ENCODE results near the gene TMEM37.

TMEM37 gene, protein sequence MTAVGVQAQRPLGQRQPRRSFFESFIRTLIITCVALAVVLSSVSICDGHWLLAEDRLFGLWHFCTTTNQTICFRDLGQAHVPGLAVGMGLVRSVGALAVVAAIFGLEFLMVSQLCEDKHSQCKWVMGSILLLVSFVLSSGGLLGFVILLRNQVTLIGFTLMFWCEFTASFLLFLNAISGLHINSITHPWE

DNA sequence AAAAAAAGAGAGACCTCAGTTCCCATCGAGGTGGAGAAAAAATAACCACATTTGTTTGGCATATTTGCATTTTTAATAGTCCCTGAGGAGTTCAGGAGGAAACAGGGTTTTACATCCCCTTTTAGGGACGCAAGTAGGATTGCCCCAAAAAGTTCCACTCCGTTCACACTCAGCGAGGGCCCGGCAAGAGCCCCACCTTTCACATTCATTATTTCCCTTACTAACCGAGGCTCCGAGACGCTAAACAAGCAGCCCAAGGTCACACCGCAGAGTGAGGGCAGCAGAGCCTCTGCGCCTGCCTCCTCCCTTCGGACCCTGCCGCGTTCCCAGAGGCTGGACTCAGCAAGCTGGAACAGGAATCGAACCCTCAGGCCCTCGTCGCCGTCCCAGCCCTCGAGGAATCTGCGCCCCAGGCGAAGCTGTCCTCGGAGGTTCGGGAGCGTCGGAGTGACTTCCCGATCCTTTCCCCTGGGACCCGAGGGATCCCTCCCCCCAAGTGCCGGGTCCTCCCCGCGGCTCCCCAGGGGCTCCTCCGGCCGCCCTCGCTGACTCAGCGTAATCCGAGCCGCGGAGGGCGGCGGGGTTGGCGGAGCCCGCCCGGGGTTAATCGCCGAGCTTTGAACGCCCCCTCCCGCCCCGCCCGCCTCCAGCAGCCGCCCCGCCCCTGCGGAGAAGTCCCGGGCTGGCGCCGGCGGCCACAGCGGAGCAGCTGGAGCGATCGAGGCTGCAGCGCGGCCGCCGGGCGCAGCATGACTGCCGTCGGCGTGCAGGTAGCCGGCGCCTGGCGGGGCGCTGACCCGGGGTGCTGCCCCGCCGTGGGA is at the start of gene TMEM37:
TSS of gene TMEM37 (plus strand) at position 700 of the 821 bp plus-strand sequence. CDS start at position 750, 50 bp downstream.
- peak within 1 kb of the TSS; percentile 54 for H3K27ac ChIP-seq

DNA sequence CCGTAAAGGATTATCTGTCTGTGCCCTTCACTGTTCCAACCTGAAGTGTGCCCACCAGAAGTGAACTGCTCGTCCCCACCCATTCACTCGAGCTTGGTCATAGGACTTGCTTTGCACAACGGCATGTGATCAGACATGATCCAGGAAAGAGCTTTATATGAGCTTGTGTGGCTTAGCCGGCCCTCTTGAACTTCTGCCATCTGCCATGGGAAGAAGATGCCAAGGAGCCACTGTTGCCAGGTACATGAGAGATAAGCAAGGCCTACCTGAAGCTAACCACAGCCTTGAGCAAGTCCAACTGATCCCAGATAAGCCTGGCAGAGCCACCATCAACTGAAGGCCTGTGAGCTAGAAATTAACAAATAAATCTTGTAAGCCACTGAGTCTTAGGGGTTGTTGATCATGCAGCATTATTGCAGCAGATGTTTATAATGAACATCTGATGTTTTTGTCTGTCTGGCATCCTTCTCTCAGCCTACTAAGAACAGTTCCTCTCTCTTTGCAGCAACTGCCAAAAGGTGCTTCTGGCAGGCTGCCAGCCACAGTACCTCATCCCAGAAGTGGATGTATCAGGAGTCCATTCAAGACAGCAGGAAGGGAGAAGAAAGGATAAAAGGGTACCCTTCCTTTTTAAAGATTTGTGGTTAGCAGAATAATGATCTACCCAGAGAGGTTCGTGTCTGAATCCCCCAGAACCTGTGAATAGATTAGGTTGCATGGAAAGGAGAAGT is 48.1 kb upstream of the TMEM37 start:
- H3K27ac ChIP-seq = peak overlapping the region; percentile 70
- no peak for TF ChIP-seq ZFX (IDR thresholded peaks at IDR 0.05)
- TF ChIP-seq, protein P1, sequence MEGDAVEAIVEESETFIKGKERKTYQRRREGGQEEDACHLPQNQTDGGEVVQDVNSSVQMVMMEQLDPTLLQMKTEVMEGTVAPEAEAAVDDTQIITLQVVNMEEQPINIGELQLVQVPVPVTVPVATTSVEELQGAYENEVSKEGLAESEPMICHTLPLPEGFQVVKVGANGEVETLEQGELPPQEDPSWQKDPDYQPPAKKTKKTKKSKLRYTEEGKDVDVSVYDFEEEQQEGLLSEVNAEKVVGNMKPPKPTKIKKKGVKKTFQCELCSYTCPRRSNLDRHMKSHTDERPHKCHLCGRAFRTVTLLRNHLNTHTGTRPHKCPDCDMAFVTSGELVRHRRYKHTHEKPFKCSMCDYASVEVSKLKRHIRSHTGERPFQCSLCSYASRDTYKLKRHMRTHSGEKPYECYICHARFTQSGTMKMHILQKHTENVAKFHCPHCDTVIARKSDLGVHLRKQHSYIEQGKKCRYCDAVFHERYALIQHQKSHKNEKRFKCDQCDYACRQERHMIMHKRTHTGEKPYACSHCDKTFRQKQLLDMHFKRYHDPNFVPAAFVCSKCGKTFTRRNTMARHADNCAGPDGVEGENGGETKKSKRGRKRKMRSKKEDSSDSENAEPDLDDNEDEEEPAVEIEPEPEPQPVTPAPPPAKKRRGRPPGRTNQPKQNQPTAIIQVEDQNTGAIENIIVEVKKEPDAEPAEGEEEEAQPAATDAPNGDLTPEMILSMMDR (conservative IDR thresholded peaks at IDR 0.05) = no peak

More for the DNA sequence above, at the start of gene TMEM37:
- TF ChIP-seq, protein P1 (conservative IDR thresholded peaks at IDR 0.05) = no peak
- no peak for TF ChIP-seq ZFX (IDR thresholded peaks at IDR 0.05)

DNA sequence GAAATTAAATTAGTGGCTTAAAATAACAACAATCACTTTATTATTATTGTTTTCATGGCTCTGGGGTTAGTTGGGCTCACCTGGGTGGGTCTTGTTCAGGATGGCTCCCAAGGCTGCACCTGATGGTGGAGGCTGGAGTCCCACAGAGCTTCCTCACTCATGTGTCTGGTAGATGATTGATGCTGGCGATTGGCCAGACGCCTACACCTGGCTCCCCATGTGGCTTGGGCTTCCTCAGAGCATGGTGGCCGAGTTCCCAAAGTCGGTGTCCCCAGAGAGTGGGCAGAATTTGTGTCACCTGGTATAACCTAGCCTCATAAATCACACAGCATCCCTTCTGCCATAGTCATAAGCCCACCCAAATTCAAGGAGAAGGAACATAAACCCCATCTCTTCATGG is 46.7 kb upstream of the TMEM37 start:
- no peak for TF ChIP-seq ZFX (IDR thresholded peaks at IDR 0.05)
- H3K27ac ChIP-seq = peak overlapping the region; percentile 70; the same call in 1 of the 2 replicates

DNA sequence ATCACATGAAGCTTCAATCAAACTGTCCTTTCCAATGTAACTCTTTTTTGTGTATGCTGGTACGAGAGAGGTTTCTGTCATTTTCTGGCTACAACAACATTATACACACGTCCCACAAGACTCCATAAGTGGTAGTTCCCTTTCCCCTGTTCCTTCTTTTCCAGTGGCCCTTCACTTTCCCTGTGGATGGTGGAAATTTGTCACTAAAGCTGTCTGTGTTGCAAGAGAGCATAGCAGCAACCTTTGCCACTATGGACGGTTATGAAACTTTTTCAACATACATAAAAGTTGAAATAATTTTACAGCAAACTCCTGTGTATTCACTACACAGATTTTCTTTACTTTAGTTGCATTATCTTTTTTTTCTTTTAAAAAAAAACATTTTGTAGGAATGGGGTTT is 46.2 kb upstream of the TMEM37 start:
- TF ChIP-seq, protein P1 (conservative IDR thresholded peaks at IDR 0.05) = no peak
- no peak for TF ChIP-seq ZFX (IDR thresholded peaks at IDR 0.05)
- H3K27ac ChIP-seq = no peak overlapping the region

DNA sequence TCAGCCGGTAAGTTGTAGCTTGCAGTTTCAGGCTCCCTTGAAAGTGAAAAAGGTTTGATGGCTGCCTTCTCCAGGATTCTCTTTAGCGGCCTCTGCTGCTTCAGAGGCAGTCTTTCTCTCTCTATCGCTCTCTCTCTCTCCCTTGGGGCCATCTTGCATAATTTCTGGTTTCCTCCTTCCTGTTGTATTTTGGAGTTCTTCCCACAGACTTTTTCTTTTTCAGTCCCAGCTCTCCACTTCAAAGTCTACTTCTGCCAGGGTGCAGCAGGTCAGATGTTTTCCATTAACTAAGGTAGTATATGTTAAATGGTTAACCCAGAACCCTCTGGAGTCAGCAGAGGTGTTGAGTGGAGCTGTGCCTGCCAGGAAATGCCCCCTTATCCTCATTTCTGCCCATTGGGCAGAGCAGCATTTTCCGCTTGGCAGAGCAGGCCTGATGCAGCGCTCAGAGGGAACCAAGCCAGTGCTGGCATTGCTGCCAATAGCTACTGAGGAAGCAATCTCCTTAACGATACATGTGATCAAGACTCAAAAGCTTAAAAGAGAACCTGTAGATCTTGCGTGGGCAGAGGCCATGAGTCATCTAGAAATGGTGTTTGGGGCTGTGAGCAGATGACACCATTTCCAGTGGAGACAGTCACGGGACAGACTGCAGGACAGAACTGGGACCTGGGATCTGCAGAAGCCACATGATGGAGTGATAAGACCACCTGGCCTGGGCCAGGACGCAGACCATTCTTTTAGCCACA is 44.1 kb upstream of the TMEM37 start:
- peak overlapping the region; percentile 69 for H3K27ac ChIP-seq
- TF ChIP-seq, protein P1 (conservative IDR thresholded peaks at IDR 0.05) = peak; percentile 17
- TF ChIP-seq ZFX (IDR thresholded peaks at IDR 0.05) = no peak

DNA sequence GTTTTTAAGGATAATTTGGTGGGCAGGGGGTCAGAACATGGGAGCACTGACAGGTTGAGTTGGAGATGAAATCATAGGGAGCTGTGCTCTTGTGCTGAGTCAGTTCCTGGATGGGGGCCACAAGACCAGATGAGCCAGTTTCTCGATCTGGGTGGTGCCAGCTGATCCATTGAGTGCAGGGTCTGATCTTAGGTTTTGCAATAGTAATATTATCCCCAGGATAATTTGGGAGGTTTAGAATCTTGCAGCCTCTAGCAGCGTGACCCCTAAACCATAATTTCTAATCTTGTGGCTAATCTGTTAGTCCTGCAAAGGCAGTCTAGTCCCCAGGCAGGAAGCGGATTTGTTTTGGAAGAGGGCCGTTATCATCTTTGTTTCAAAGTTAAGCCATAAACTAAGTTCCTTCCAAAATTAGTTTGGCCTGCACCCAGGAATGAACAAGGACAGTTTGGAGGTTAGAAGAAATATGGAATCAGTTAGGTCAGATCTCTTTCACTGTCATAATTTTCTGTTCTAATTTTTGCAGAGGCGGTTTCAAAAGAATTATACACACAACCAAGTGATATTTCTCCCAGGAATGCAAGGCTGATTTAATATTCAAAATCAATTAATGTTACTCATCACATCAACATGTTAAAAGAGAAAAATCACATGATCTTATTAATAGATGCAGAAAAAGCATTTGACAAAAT is 41.9 kb upstream of the TMEM37 start:
- no peak for TF ChIP-seq ZFX (IDR thresholded peaks at IDR 0.05)
- TF ChIP-seq, protein P1 (conservative IDR thresholded peaks at IDR 0.05) = no peak
- H3K27ac ChIP-seq = peak overlapping the region; percentile 65

Data from C4-2B (cell line).